PFSK-1 (cell line): ENCODE results near the gene RPS27L.

Experiments
- FOXP2 ChIP-seq: optimal IDR thresholded peaks from 2 replicates; pipeline ENCODE3; 2011; ENCODE audit warnings: borderline replicate concordance, control low read depth, inconsistent platforms; ENCODE audit not compliant: insufficient read depth; ENCODE audit errors: extremely low read length, extremely low read depth
- POLR2AphosphoS5 ChIP-seq: IDR thresholded peaks from 2 replicates; pipeline ENCODE4 v1.6.1; 2012; ENCODE audit warnings: low read depth, mild to moderate bottlenecking, control low read depth, low read length, moderate library complexity
- SIN3A ChIP-seq: IDR thresholded peaks from 2 replicates; pipeline ENCODE4 v1.6.1; 2012; ENCODE audit warnings: mild to moderate bottlenecking, low read length, moderate library complexity, borderline replicate concordance; ENCODE audit not compliant: insufficient read depth
- TAF1 ChIP-seq: IDR thresholded peaks from 2 replicates; pipeline ENCODE4 v1.6.1; 2012; ENCODE audit warnings: low read length, control low read depth, borderline replicate concordance; ENCODE audit not compliant: insufficient read depth
- TF ChIP-seq, protein P1 (sequence below), 2 experiments: IDR thresholded peaks; 2 replicates each; pipeline versions ENCODE4 v1.6.1 to v1.8.0; 2011 to 2012; ENCODE audit warnings: low read depth in 2 of 2, low read length in 2 of 2, control low read depth in 1 of 2, inconsistent platforms in 1 of 2, mild to moderate bottlenecking in 1 of 2, moderate library complexity in 1 of 2; ENCODE audit not compliant: insufficient read depth in 1 of 2

The RPS27L gene

DNA sequence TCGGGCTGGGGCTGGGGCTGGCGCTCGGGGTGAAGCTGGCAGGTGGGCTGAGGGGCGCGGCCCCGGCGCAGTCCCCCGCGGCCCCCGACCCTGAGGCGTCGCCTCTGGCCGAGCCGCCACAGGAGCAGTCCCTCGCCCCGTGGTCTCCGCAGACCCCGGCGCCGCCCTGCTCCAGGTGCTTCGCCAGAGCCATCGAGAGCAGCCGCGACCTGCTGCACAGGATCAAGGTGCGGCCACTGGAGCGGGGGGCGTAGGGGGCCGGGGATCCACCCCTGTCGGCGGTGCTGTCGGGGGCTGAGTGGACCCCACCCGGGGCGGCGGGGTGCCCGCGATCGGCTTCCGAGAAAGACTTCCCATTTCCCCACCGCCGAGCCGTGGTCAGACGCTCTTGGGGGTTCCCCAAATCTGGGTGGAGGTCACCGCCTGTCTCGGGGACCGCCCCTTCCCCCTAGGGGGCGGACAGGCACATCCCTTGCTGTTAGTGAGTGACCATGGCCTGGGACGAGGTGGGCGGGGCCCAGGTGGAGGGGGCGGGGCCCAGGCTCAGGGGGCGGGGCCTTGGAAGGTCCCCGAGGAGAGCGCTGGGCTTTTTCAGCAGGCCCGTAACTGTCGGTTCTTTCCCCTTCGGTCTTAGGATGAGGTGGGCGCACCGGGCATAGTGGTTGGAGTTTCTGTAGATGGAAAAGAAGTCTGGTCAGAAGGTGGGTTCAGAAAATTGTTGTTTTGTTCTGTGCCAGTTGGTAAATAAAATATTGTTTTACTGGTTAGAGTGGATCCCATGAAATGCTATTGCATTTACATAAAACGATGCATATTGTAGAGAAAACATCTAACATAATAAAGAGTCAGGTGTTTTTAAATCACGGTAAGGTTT lies 35.0 kb downstream of the RPS27L start:
- TF ChIP-seq SIN3A (no peak), POLR2AphosphoS5 (no peak), TAF1 (no peak), FOXP2 (no peak)
- TF ChIP-seq, protein P1, sequence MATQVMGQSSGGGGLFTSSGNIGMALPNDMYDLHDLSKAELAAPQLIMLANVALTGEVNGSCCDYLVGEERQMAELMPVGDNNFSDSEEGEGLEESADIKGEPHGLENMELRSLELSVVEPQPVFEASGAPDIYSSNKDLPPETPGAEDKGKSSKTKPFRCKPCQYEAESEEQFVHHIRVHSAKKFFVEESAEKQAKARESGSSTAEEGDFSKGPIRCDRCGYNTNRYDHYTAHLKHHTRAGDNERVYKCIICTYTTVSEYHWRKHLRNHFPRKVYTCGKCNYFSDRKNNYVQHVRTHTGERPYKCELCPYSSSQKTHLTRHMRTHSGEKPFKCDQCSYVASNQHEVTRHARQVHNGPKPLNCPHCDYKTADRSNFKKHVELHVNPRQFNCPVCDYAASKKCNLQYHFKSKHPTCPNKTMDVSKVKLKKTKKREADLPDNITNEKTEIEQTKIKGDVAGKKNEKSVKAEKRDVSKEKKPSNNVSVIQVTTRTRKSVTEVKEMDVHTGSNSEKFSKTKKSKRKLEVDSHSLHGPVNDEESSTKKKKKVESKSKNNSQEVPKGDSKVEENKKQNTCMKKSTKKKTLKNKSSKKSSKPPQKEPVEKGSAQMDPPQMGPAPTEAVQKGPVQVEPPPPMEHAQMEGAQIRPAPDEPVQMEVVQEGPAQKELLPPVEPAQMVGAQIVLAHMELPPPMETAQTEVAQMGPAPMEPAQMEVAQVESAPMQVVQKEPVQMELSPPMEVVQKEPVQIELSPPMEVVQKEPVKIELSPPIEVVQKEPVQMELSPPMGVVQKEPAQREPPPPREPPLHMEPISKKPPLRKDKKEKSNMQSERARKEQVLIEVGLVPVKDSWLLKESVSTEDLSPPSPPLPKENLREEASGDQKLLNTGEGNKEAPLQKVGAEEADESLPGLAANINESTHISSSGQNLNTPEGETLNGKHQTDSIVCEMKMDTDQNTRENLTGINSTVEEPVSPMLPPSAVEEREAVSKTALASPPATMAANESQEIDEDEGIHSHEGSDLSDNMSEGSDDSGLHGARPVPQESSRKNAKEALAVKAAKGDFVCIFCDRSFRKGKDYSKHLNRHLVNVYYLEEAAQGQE (IDR thresholded peaks at IDR 0.05; ENCODE audit: insufficient read depth in 1 of 2, low read depth in 2 of 2, low read length in 2 of 2): no peak

DNA sequence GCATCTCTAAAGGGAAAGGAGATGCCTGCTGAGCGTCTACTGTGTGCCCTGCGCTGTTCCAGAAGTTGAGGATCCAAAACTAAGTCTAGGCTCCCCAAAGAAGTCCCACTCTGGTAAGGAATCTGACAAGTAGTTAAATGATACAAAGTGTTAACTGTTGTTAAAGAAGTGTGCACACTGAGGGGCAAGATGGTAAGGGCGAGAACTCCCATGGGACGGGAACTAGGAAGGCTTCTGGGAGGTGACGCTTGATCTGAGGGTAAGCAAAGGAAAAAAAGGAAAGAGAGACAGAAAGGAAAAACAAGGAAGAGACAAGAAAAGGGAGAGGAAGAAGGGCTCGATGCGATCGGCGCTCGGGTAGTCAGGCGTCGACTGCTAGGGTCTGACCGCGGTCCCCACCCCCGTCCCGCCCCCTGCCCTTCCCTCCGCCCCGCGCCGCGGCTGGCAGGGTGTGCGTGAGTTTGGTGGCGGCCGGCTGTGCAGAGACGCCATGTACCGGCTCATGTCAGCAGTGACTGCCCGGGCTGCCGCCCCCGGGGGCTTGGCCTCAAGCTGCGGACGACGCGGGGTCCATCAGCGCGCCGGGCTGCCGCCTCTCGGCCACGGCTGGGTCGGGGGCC lies 35.8 kb downstream of the RPS27L start, which contains the start of gene LACTB:
Gene LACTB (plus strand): TSS at position 480 of the 620 bp plus-strand sequence. CDS start 11 bp downstream, at position 491.
- TF ChIP-seq POLR2AphosphoS5 (peak; percentile 55; the same call in 1 of the 2 replicates), TAF1 (no peak; the same call in 1 of the 2 replicates), SIN3A (no peak), FOXP2 (peak; percentile 10)

DNA sequence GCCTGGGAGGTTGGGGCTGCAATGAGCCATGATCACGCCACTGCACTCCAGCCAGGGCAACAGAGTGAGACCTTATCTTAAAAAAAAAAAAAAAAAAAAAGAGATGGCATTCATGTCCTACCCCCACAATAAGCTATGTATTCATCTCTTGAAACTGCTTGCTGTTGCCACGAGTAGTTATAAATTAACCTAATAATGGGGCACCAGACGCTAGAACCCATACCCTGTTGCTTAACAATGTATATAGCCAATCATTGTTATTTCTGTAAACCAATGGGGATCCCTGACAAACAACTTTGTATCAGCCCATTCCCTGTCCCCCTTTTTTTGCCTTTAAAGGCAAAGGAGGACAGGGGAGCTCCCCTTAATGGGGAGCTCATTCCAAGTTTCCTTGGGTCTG lies 38.4 kb downstream of the RPS27L start:
- TF ChIP-seq, protein P1 (IDR thresholded peaks at IDR 0.05; ENCODE audit: insufficient read depth in 1 of 2, low read depth in 2 of 2, low read length in 2 of 2): no peak
- no peak for TF ChIP-seq SIN3A
- TF ChIP-seq TAF1: no peak
- no peak for TF ChIP-seq FOXP2
- TF ChIP-seq POLR2AphosphoS5: no peak

DNA sequence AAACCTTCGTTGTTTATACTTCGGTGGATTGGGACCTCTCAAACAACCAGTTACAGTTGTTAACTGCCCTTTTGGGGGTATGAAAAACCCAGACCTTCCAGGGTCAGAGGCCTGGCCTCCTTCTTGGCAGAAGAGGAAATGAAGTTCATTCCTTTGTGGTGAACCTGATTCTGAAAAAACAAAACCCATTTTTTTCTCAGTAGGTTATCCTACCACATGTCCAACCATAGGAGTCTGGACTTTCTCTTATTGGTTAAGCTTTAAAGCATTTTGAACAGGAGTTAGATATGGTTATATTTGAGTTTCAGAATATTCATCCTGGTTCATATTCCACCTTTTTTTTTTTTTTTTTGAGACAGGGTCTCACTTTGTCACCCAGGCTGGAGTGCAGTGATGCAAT lies 42.8 kb downstream of the RPS27L start:
- TF ChIP-seq SIN3A (no peak), POLR2AphosphoS5 (no peak), TAF1 (no peak), FOXP2 (no peak)
- TF ChIP-seq, protein P1 (IDR thresholded peaks at IDR 0.05; ENCODE audit: insufficient read depth in 1 of 2, low read depth in 2 of 2, low read length in 2 of 2): no peak

DNA sequence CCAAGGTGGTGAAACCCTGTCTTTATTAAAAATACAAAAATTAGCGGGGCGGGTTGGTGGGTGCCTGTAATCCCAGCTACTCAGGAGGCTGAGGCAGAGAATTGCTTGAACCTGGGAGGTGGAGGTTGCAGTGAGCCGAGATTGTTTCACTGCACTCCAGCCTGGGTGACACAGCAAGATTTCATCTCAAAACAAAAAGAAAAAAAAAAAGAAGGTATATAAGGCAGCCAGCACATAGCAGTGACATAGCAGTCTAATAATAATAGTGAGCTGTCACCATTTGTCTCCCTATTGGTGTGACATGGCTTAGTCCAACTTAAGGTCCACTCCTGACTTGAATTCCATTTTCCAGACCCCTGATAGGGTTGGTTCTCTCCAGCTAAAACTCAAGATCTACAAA lies 44.4 kb downstream of the RPS27L start:
- TF ChIP-seq FOXP2 (no peak), SIN3A (no peak), POLR2AphosphoS5 (no peak), TAF1 (no peak)
- TF ChIP-seq, protein P1 (IDR thresholded peaks at IDR 0.05; ENCODE audit: insufficient read depth in 1 of 2, low read depth in 2 of 2, low read length in 2 of 2): no peak
